Measurements from ENCODE around the gene CDK5R2.

DNA sequence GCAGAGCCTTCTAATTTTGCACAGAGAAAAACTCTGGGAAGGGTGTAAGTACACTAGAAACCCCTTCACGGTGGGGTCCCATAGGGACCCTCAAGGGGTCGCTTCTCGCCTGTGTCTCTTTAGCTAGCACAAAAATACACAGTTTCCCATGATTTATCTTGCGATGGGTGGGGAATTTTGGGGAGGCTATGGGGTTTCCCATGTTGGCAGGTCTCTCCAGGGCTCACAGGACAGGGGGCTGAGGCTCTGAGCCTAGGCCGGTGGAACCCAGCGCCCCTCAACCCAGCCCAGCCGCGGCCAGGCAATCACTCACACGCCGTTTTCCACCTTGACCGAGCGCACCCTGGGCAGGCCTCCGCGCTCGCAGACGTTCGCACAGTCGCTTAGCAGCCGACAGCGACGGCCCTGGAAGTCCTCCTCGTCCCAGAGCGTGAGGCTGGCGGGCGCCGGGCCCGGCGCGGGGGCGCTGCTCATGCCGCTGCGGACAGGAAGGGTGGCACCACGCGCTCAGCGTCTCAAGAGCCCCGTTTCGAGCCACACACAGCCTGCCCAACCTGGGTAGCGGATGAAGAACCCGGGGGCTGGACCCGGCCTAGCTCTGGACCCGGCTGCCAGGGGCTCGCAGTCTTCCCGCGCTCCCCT is 33.4 kb downstream of the CDK5R2 start:
- TF ChIP-seq CTCF (IDR thresholded peaks at IDR 0.05) = no peak
- TF ChIP-seq POLR2AphosphoS5 (IDR thresholded peaks at IDR 0.05) = no peak
- TF ChIP-seq EP300 (IDR thresholded peaks at IDR 0.05) = no peak
- no peak for TF ChIP-seq POLR2A (IDR thresholded peaks at IDR 0.05)

Measured in upper lobe of left lung (tissue), 4 donors.